GM18511 (cell line): ENCODE measurements around the gene TUBA4B.

Experiments
- ATAC-seq: cut with Tn5 transposase; IDR thresholded peaks from one replicate; pipeline ENCODE4 v1.9.1; 2021; ENCODE audit warnings: mild to moderate bottlenecking, moderate library complexity; ENCODE audit not compliant: unreplicated experiment

The TUBA4B gene

GRCh38 chr2:219218732-219219701 lies 34.0 kb upstream of the TUBA4B start, which contains the start of gene ABCB6:
Gene ABCB6, minus strand, starts transcription at chr2:219218958. Its CDS starts 285 bp downstream, at chr2:219218673.
- peak; percentile 78 for ATAC-seq

DNA sequence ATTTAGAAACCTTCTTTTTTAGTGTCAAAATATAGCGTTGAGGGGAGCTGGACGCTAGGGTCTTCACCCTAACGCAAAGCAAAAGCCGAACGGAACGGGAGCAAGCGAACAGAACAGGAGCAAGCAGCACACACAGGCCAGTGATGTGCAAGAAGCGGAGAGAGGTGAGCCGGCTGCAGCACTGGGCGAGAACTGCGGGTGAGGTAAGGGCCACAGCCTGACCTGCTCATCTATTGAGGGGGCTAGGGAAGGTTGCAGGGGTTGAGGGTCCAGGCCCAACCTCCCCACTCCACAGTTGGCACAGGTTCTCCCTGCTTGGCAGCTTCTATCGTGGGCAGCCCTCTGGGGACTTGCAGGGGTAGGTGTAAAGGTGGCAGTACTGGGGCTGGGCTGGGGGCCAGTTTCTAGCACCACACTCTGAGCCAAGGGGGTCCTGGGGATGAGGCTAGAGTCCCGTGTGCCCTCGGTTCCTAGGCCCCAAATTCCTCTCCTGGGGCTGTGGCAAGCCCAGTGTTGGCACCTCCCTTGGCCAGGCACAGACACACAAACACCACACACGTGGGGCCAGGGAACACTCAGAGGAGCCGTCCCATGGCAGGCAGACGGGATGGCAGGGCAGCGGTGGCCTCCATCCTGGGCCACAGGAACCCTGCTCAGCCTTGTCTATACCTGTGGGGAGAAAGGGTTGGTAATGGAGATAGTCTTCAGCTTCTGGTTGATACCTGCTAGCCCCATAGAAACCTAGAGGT lies 33.1 kb upstream of the TUBA4B start:
- ATAC-seq = no peak

- no peak for ATAC-seq
Measured at GRCh38 chr2:219220652-219221402, 32.2 kb upstream of the TUBA4B start.

GRCh38 chr2:219221957-219222518 lies 31.0 kb upstream of the TUBA4B start:
- ATAC-seq = no peak

- ATAC-seq = no peak
Measured at GRCh38 chr2:219223831-219224610, 29.0 kb upstream of the TUBA4B start.

GRCh38 chr2:219225350-219225749 lies 27.7 kb upstream of the TUBA4B start:
- ATAC-seq = no peak

GRCh38 chr2:219228041-219228910 lies 24.8 kb upstream of the TUBA4B start:
- no peak for ATAC-seq

DNA sequence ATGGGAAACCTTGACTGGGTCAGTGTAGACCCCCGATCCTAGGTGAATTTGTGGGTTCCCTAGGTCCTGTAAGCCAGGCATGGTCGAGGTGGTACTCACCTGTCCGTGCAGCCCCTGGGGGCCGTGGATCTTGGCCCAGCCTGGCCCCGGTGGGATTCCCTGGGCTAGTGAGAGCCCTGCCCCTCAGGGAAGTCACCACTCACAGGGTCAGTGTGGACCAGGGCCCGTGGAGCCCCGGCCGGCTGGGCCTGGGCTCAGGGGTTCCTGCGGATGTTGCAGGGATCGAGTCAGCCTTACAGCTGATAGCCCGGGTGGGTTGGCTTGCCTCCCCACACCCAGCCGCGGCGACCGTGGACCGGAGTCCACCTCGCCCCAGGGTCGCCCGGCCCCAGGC lies 24.1 kb upstream of the TUBA4B start:
- peak; percentile 19 for ATAC-seq

GRCh38 chr2:219229305-219230058 lies 23.6 kb upstream of the TUBA4B start, which contains the start of the genes ANKZF1 and ATG9A:
Gene ANKZF1, plus strand, starts transcription at chr2:219229806. Its CDS starts 452 bp downstream, at chr2:219230258.
Gene ATG9A, minus strand, starts transcription at chr2:219229636. Its CDS starts 1,612 bp downstream, at chr2:219228024.
- peak; percentile 98 for ATAC-seq

GRCh38 chr2:219230059-219230540 lies 22.9 kb upstream of the TUBA4B start:
- ATAC-seq = peak; percentile 23

DNA sequence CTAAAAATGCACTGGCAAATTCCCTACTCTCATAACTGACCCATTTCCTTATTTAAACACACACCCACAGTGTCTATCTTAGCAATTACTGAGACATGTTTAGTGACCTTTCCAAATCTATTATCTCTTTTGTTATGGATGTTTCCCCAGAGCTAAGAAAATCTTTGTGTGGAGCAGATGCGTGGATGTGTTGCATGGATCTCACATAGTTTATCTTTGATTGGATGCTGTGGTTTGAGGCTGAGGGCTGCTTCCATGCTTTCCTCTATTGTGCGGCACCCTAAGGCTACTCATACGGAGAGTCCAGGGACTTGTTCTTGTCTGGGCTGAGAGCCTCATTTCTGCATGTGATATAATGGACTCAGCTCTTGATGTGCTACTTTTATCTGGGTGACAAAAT lies 18.7 kb upstream of the TUBA4B start:
- no peak for ATAC-seq

DNA sequence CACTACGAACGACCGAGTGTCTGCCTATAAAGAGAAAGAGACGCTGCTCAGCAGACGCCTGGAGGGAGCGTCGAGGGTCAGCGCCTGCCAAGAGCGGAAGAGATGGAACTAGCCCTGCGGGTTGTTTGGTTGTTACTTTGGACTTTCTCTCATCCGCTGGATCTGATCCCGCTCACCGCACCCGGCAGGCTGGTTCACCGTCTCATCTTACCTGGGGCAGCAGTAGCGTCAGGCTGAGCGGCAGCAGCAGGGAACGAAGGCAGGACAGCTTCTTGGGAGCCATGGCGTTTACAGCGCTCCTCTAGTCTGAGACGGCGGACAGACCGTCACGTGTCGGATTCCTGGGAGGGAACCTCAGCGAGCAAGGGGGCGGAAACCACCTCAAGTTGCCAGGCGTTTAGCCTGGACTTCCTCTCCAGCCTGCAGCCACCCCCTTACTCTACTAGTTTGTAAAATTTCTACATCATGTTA lies 9.7 kb upstream of the TUBA4B start:
- no peak for ATAC-seq

- no peak for ATAC-seq
Measured at GRCh38 chr2:219244789-219245147, 8.3 kb upstream of the TUBA4B start.

DNA sequence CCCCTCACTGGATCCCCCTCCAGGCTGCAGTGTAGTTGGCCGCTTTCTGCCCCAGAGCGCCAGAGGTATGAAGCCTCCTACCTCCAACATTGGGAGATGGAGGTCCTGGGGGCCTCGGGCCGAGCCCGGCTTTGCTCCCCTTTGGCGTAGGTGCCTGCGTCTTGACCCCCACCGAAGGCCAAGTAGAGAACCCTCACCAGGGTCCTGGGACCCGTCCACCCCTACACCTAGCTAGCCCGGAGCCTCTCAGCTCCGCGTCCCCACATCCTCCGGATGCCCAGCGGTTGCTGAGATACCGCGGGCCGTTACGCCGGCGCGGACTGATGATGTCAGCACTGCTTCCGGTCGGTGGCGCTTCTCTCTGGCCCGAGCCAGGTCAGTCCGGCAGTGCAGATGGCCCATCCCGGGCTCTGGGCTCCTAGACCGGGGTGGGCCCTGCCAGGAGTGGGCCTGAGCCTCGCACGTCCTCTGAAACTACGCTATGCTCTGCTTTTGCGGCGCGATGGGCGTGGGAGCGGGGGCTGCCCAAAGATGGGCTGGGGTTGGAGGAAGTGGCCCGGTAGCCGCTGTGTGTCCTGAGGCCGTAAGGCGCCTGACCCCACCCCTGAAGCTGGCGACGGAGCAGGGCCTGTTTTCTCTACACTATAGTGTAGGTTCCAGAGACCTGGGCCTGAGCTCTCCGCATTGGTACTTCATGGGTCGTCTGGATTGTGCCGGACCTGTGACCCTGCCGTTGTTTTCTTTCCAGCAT lies 7.7 kb upstream of the TUBA4B start, which contains the start of the genes GLB1L and STK16:
GLB1L (minus strand) TSS at position 297 of the 751 bp plus-strand sequence. CDS start 1,871 bp downstream, outside the sequence.
STK16 (plus strand) TSS at position 332 of the 751 bp plus-strand sequence. CDS start 521 bp downstream, outside the sequence.
- peak; percentile 69 for ATAC-seq

DNA sequence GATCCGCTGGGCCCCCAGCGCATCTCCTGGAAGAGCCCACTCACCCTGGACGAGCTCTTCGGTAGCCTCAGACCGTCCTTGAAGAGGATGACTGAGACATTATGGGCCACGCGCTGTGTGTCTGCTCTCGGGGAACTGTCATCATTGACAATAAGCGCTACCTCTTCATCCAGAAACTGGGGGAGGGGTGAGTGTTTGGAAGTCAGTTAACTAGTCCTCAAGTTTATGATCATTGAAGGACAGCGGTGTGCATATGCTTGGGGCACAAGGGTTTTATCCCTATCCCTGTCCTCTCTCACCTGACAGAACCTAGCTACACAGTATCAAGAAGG lies 7.2 kb upstream of the TUBA4B start:
- ATAC-seq = no peak

- ATAC-seq = no peak
Measured at GRCh38 chr2:219246559-219246958, 6.5 kb upstream of the TUBA4B start.
